H1 (cell line): Measurements from ENCODE around the gene PLCB1. TPM values are rescaled to one million over a fixed set of nuclear protein-coding genes. Genes with fewer than 3 reads are reported as not detected.

Source experiments
- CTCF ChIA-PET: fragments of 300-600 bp; sonication (Branson Sonifier 250); formaldehyde crosslinking; loops from one replicate; lab custom pipeline; 2021; ENCODE audit not compliant: partially characterized antibody; lab: Charles Lee
- POLR2A ChIA-PET: fragments of 300-600 bp; sonication (Branson Sonifier 250); formaldehyde crosslinking; loops from one replicate; lab custom pipeline; 2021; ENCODE audit warnings: inconsistent platforms; ENCODE audit not compliant: partially characterized antibody; lab: Charles Lee
- DNase-seq, 2 experiments: peaks; one replicate each; pipeline versions ENCODE4 v3.0.0 to v3.0.0-alpha.2; 2010 to 2022; ENCODE audit warnings: low spot score in 2 of 2, low read depth in 1 of 2, mixed read lengths in 1 of 2
- FAIRE-seq: peaks from 2 replicates; lab custom pipeline; 2011; peaks lifted over from hg19 to GRCh38; lab: Jason Lieb, UNC
- H2AFZ ChIP-seq: 2 replicates; pipeline ENCODE4 v1.8.1; 2012; ENCODE audit warnings: low read length, inconsistent platforms
- H2AK5ac ChIP-seq: 2 replicates; pipeline ENCODE4 v1.6.1; 2013; ENCODE audit warnings: low read depth, low read length
- H2BK120ac ChIP-seq: replicated peaks from 2 replicates; pipeline ENCODE3; 2013; ENCODE audit warnings: low read depth, low read length, inconsistent platforms
- H2BK12ac ChIP-seq: 2 replicates; pipeline ENCODE4 v1.6.1; 2013; ENCODE audit warnings: low read depth, low read length
- H2BK15ac ChIP-seq: 2 replicates; pipeline ENCODE4 v1.6.1; 2013; ENCODE audit warnings: low read length
- H2BK20ac ChIP-seq: 2 replicates; pipeline ENCODE4 v1.6.1; 2013; ENCODE audit warnings: low read length
- H2BK5ac ChIP-seq: 2 replicates; pipeline ENCODE4 v1.6.1; 2013; ENCODE audit warnings: low read depth, low read length
- H3K14ac ChIP-seq: 2 replicates; pipeline ENCODE4 v1.6.1; 2013; ENCODE audit warnings: inconsistent platforms; ENCODE audit not compliant: insufficient read length
- H3K18ac ChIP-seq: 2 replicates; pipeline ENCODE4 v1.6.1; 2013; ENCODE audit warnings: low read length; ENCODE audit errors: extremely low read depth
- H3K23ac ChIP-seq: 2 replicates; pipeline ENCODE4 v1.6.1; 2013; ENCODE audit warnings: inconsistent platforms; ENCODE audit not compliant: insufficient read length
- H3K23me2 ChIP-seq: 2 replicates; pipeline ENCODE4 v1.6.1; 2013; ENCODE audit warnings: low read depth, low read length
- H3K27ac ChIP-seq: 2 replicates; pipeline ENCODE4 v1.6.1; 2011; ENCODE audit warnings: low read depth, low read length, inconsistent platforms
- H3K27me3 ChIP-seq, 4 experiments: replicated peaks in 1 of 4; 1 replicate in 1 of 4; 2 replicates in 3 of 4; pipeline versions ENCODE4 v1.6.1 to v1.8.1; 2011 to 2013; ENCODE audit warnings: low read length in 3 of 4, mild to moderate bottlenecking in 3 of 4, inconsistent platforms in 2 of 4, mixed read lengths in 2 of 4, moderate library complexity in 1 of 4; ENCODE audit not compliant: control insufficient read depth in 3 of 4, insufficient read depth in 3 of 4; ENCODE audit errors: extremely low read depth in 1 of 4
- H3K36me3 ChIP-seq, 4 experiments: 2 replicates each; pipeline versions ENCODE4 v1.6.1 to v1.8.1; 2011 to 2013; ENCODE audit warnings: mild to moderate bottlenecking in 4 of 4, low read length in 3 of 4, moderate library complexity in 2 of 4, control low read depth in 1 of 4, inconsistent platforms in 1 of 4; ENCODE audit not compliant: insufficient read depth in 4 of 4, control insufficient read depth in 2 of 4
- H3K4ac ChIP-seq: replicated peaks from 2 replicates; pipeline ENCODE3; 2013; ENCODE audit warnings: low read length, low read depth, mixed read lengths, inconsistent platforms; ENCODE audit not compliant: insufficient read length
- H3K4me1 ChIP-seq, 4 experiments: replicated peaks in 1 of 4; 1 replicate in 1 of 4; 2 replicates in 3 of 4; pipeline versions ENCODE4 v1.6.1 to v1.8.1; 2011 to 2013; ENCODE audit warnings: low read length in 3 of 4, inconsistent platforms in 2 of 4, mixed read lengths in 1 of 4; ENCODE audit not compliant: insufficient read depth in 4 of 4, control insufficient read depth in 3 of 4
- H3K4me2 ChIP-seq, 2 experiments: 2 replicates each; pipeline versions ENCODE4 v1.6.1 to v1.8.1; 2011 to 2013; ENCODE audit warnings: low read depth in 2 of 2, low read length in 2 of 2, control low read depth in 1 of 2, inconsistent platforms in 1 of 2, mild to moderate bottlenecking in 1 of 2; ENCODE audit not compliant: insufficient read depth in 1 of 2
- H3K4me3 ChIP-seq, 4 experiments: fragments of 200-600, 300-600 bp in 1 of 4; sonication (generic), shearing (Covaris generic), sonication (Bioruptor Twin) in 1 of 4; 2 replicates each; pipeline versions ENCODE4 v1.5.1 to v1.8.1; 2011 to 2016; ENCODE audit warnings: low read length in 4 of 4, low read depth in 3 of 4, control low read depth in 2 of 4, inconsistent platforms in 2 of 4, mild to moderate bottlenecking in 2 of 4, mixed read lengths in 1 of 4, moderate library complexity in 1 of 4; ENCODE audit not compliant: insufficient read depth in 2 of 4; ENCODE audit errors: extremely low read depth in 1 of 4
- H3K56ac ChIP-seq: replicated peaks from 2 replicates; pipeline ENCODE3; 2013; ENCODE audit warnings: low read depth, mild to moderate bottlenecking, mixed read lengths, low read length, inconsistent platforms; ENCODE audit not compliant: insufficient read length
- H3K79me1 ChIP-seq: 2 replicates; pipeline ENCODE4 v1.6.1; 2013; ENCODE audit warnings: low read depth, low read length, control low read depth
- H3K79me2 ChIP-seq, 2 experiments: 2 replicates each; pipeline versions ENCODE4 v1.6.1 to v1.8.1; 2012 to 2013; ENCODE audit warnings: low read length in 2 of 2, mild to moderate bottlenecking in 2 of 2, inconsistent platforms in 1 of 2; ENCODE audit not compliant: insufficient read depth in 2 of 2, control insufficient read depth in 1 of 2
- H3K9ac ChIP-seq, 4 experiments: replicated peaks in 1 of 4; 1 replicate in 1 of 4; 2 replicates in 3 of 4; pipeline versions ENCODE4 v1.6.1 to v1.8.1; 2011 to 2013; ENCODE audit warnings: low read depth in 3 of 4, low read length in 3 of 4, control low read depth in 2 of 4, mild to moderate bottlenecking in 2 of 4, moderate library complexity in 2 of 4, inconsistent platforms in 1 of 4; ENCODE audit errors: extremely low read depth in 1 of 4
- H3K9me3 ChIP-seq, 2 experiments: 2 replicates each; pipeline versions ENCODE4 v1.6.1 to v1.8.1; 2012 to 2013; ENCODE audit warnings: mild to moderate bottlenecking in 2 of 2, moderate library complexity in 2 of 2, control low read depth in 1 of 2, inconsistent platforms in 1 of 2, low read depth in 1 of 2, low read length in 1 of 2, mixed read lengths in 1 of 2; ENCODE audit not compliant: insufficient read depth in 2 of 2
- H4K20me1 ChIP-seq, 2 experiments: replicated peaks in 1 of 2; 2 replicates each; pipeline versions ENCODE3 to v1.8.1; 2011 to 2013; ENCODE audit warnings: inconsistent platforms in 2 of 2, low read length in 2 of 2, mild to moderate bottlenecking in 1 of 2; ENCODE audit not compliant: insufficient read depth in 2 of 2, control insufficient read depth in 1 of 2
- H4K5ac ChIP-seq: 2 replicates; pipeline ENCODE4 v1.6.1; 2013; ENCODE audit warnings: low read length, low read depth, mixed read lengths, inconsistent platforms; ENCODE audit not compliant: insufficient read length
- H4K8ac ChIP-seq: 2 replicates; pipeline ENCODE4 v1.8.0; 2013; ENCODE audit warnings: mild to moderate bottlenecking, moderate library complexity, low read length, inconsistent platforms; ENCODE audit not compliant: insufficient read depth; ENCODE audit errors: extremely low read depth
- H4K91ac ChIP-seq: replicated peaks from 2 replicates; pipeline ENCODE3; 2013; ENCODE audit warnings: low read length, mixed read lengths, inconsistent platforms; ENCODE audit not compliant: insufficient read length
- ATF3 ChIP-seq: IDR thresholded peaks from 2 replicates; pipeline ENCODE4 v1.6.1; 2011; ENCODE audit warnings: low read depth, mild to moderate bottlenecking, low read length; ENCODE audit not compliant: insufficient read depth
- E2F6 ChIP-seq: IDR thresholded peaks from 2 replicates; pipeline ENCODE4 v1.6.1; 2012; ENCODE audit warnings: inconsistent platforms
- HDAC6 ChIP-seq: IDR thresholded peaks from one replicate; pipeline ENCODE4 v1.7.1; 2012; ENCODE audit warnings: low read depth, mild to moderate bottlenecking, inconsistent platforms, low read length, moderate library complexity
- MAX ChIP-seq: IDR thresholded peaks from 2 replicates; pipeline ENCODE4 v1.6.1; 2012; ENCODE audit warnings: inconsistent platforms
- RAD21 ChIP-seq, 2 experiments: IDR thresholded peaks in 1 of 2; conservative IDR thresholded peaks in 1 of 2; 2 replicates each; pipeline ENCODE4 v1.6.1; 2011; ENCODE audit warnings: low read depth in 2 of 2, low read length in 2 of 2, improper control_type of control experiment in 1 of 2, inconsistent platforms in 1 of 2, mild to moderate bottlenecking in 1 of 2, moderate library complexity in 1 of 2
- RBBP5 ChIP-seq: IDR thresholded peaks from 2 replicates; pipeline ENCODE4 v1.7.1; 2012; ENCODE audit warnings: low read depth, mild to moderate bottlenecking, inconsistent platforms, low read length, moderate library complexity, borderline replicate concordance
- RFX5 ChIP-seq: IDR thresholded peaks from 2 replicates; pipeline ENCODE4 v1.6.1; 2011; ENCODE audit warnings: low read depth, low read length, improper control_type of control experiment, borderline replicate concordance
- SAP30 ChIP-seq: fragments of 300-600 bp; sonication (generic); IDR thresholded peaks from 2 replicates; pipeline ENCODE4 v1.7.1; 2012; ENCODE audit warnings: low read length, moderate library complexity, mild to moderate bottlenecking, inconsistent platforms; ENCODE audit not compliant: insufficient read depth, insufficient replicate concordance
- SP1 ChIP-seq: IDR thresholded peaks from 2 replicates; pipeline ENCODE4 v1.6.1; 2011; ENCODE audit warnings: low read depth, low read length
- TAF7 ChIP-seq: optimal IDR thresholded peaks from 2 replicates; pipeline ENCODE3; 2011; ENCODE audit warnings: low read depth, mild to moderate bottlenecking, inconsistent platforms, low read length, moderate library complexity, borderline replicate concordance
- TCF12 ChIP-seq: IDR thresholded peaks from 2 replicates; pipeline ENCODE4 v1.6.1; 2011; ENCODE audit warnings: low read depth, mild to moderate bottlenecking, low read length
- ZNF274 ChIP-seq: IDR thresholded peaks from 2 replicates; pipeline ENCODE4 v1.7.0; 2012; ENCODE audit warnings: low read length, borderline replicate concordance; ENCODE audit errors: extremely low read depth
- WGBS, 2 experiments: shearing (Covaris generic) in 1 of 2; methylation state at CpG; one replicate each; pipeline versions ENCODE4 v1.1.6 to v1.1.7; 2013 to 2015; ENCODE audit warnings: low lambda C conversion rate in 2 of 2, mixed read lengths in 2 of 2, inconsistent platforms in 1 of 2, low coverage in 1 of 2, missing lambda C conversion rate in 1 of 2; ENCODE audit not compliant: insufficient replicate concordance in 2 of 2, insufficient coverage in 1 of 2, insufficient read length in 1 of 2; ENCODE audit errors: extremely low coverage in 1 of 2, missing lambda C conversion rate in 1 of 2; 5-methylcytosine and 5-hydroxymethylcytosine counted together
- polyA plus RNA-seq, 7 experiments: library from polyadenylated mRNA; depleted of rRNA in 3 of 7; stranded (reverse) in 5 of 7; unstranded in 2 of 7; fragments of >200 nt in 5 of 7; fragments of 200-250 nt in 2 of 7; gene quantifications; 1 replicate in 5 of 7; 2 replicates in 1 of 7; 4 replicates in 1 of 7; pipeline versions ENCODE4 v1.2.1 to v1.2.3, GENCODE V29; 2011 to 2013; ENCODE audit warnings: missing spikeins in 2 of 7, mixed read lengths in 2 of 7
- total RNA-seq: library from RNA; stranded (reverse); fragmentation: NEBNext Ultra II Directional; extraction: Animal tissue kit (Norgen Biotek cat#: 25700); gene quantifications from 2 replicates; pipeline ENCODE4 v1.2.1, GENCODE V29; 2021

PLCB1 gene
- total and polyA plus RNA-seq, 2 of the 8 experiments (the other 6 are each of a cell fraction or from before 2014, with no cell fraction given) = 2.6 to 9.1 TPM

- POLR2A ChIA-PET = no interaction called here
- no peak for FAIRE-seq
- WGBS, 2 experiments = 66% methylated on average over 12 of the region's 12 CpGs; no CpG with 5 or more reads in 1 of the 2 experiments
- TF ChIP-seq ATF3 (no peak), TAF7 (no peak), SP1 (no peak), E2F6 (no peak), TCF12 (no peak), RBBP5 (no peak), MAX (no peak), HDAC6 (no peak), RAD21 (IDR thresholded peaks at IDR 0.05 in 1 of 2, conservative IDR thresholded peaks at IDR 0.05 in 1 of 2; ENCODE audit: low read depth in 2 of 2, low read length in 2 of 2) (no peak), SAP30 (no peak), RFX5 (no peak), ZNF274 (no peak)
Observed at GRCh38 chr20:8854571-8854970, 722.5 kb downstream of the PLCB1 start.

More at GRCh38 chr20:8854571-8854970, 722.5 kb downstream of the PLCB1 start:
- Histone ChIP-seq H4K20me1 (no peaks in the 10 kb centered on the region), H3K4me2 (no peak overlapping the region), H3K36me3 (no peaks in the 10 kb centered on the region), H3K9ac (no peak overlapping the region), H2BK12ac (no peak overlapping the region), H3K9me3 (peaks cover 0 to 2% of the 10 kb centered on the region in 2 experiments; a peak in 1 of 4 replicates), H3K4me1 (peaks cover 0 to 3% (median 0%) of the 10 kb centered on the region in 4 experiments; a peak in 2 of 7 replicates), H3K23me2 (no peaks in the 10 kb centered on the region), H3K79me1 (no peaks in the 10 kb centered on the region), H2BK5ac (no peak overlapping the region), H3K23ac (no peak overlapping the region), H2AK5ac (no peak overlapping the region), H4K8ac (no peak overlapping the region), H3K14ac (no peak overlapping the region), H3K27me3 (no peaks in the 10 kb centered on the region), H2AFZ (peak overlapping the region; percentile 46; the same call in 1 of the 2 replicates), H2BK120ac (no peak overlapping the region), H3K4ac (no peak overlapping the region), H3K56ac (no peak overlapping the region), H4K5ac (no peak overlapping the region), H3K18ac (no peak overlapping the region), H3K79me2 (no peaks in the 10 kb centered on the region), H2BK15ac (no peak overlapping the region), H4K91ac (no peak overlapping the region), H3K27ac (no peak overlapping the region), H2BK20ac (no peak overlapping the region), H3K4me3 (no peak overlapping the region)
- CTCF ChIA-PET = interaction anchor here (0.8 to 2.4 kb wide), 15 partner anchors 8 to 497 kb away, joined by 3 to 18 read pairs (median 6); no protein-coding TSS in a partner anchor
- no peak for DNase-seq
